ENCODE data around the gene FAM227A. TPM values are rescaled to one million over a fixed set of nuclear protein-coding genes. Genes with fewer than 3 reads are reported as not detected.

FAM227A gene
- total and polyA plus RNA-seq, 2 of the 13 experiments (the other 11 are each of a cell fraction or from before 2014, with no cell fraction given), result 1.0 to 1.5 TPM

GRCh38 chr22:38694049-38694448 is 37.9 kb upstream of the FAM227A start (continued):
- TF ChIP-seq ZNF570 (CRISPR knock-in tag; IDR thresholded peaks at IDR 0.05; ENCODE audit: borderline replicate concordance) (no peak), ZHX1 (CRISPR knock-in tag; IDR thresholded peaks at IDR 0.05; ENCODE audit: low read depth) (no peak), MAX (IDR thresholded peaks at IDR 0.05) (no peak), NR2F2 (IDR thresholded peaks at IDR 0.05; ENCODE audit: borderline replicate concordance, low read depth) (no peak), ZNF260 (CRISPR knock-in tag; IDR thresholded peaks at IDR 0.05; ENCODE audit: borderline replicate concordance, low read depth) (no peak), SMARCE1 (IDR thresholded peaks at IDR 0.05; ENCODE audit: borderline replicate concordance) (no peak), ZNF775 (CRISPR knock-in tag; IDR thresholded peaks at IDR 0.05; ENCODE audit: borderline replicate concordance) (no peak), FOXK2 (IDR thresholded peaks at IDR 0.05) (no peak), FOXP1 (IDR thresholded peaks at IDR 0.05) (no peak), FOXP1 (CRISPR knock-in tag; IDR thresholded peaks at IDR 0.05) (no peak), XBP1 (CRISPR knock-in tag; IDR thresholded peaks at IDR 0.05) (no peak), SALL1 (CRISPR knock-in tag; IDR thresholded peaks at IDR 0.05) (0 out of 2 replicates have a peak, but pooled peaks have one; percentile 18), AFF4 (CRISPR knock-in tag; IDR thresholded peaks at IDR 0.05) (no peak), CEBPG (CRISPR knock-in tag; IDR thresholded peaks at IDR 0.05) (peak; percentile 22; the same call in 1 of the 2 replicates), ZBTB49 (CRISPR knock-in tag; IDR thresholded peaks at IDR 0.05; ENCODE audit: borderline replicate concordance) (no peak), EED (CRISPR knock-in tag; IDR thresholded peaks at IDR 0.05) (no peak), IKZF5 (CRISPR knock-in tag; IDR thresholded peaks at IDR 0.05) (no peak)

Data from HepG2 (cell line).